Measurements from ENCODE around the gene MAP3K9. TPM values are rescaled to one million over a fixed set of nuclear protein-coding genes. Genes with fewer than 3 reads are reported as not detected.
A peak's percentile ranks its signal among the peaks of the same experiment; 100 is the strongest.

Gene MAP3K9
- total RNA-seq, 1 donor from 2014 or later, result 10.3 TPM

- no peak overlapping the region for H3K4me3 Mint-ChIP-seq
- DNase-seq (ENCODE audit: low read depth, low spot score), result no peak
- no peak for TF ChIP-seq CTCF (conservative IDR thresholded peaks at IDR 0.05)
- peaks cover 22% of the 10 kb centered on the region for H3K27me3 Mint-ChIP-seq (ENCODE audit: low read depth)
- H3K27ac Mint-ChIP-seq (ENCODE audit: unreplicated experiment), result no peak overlapping the region
- H3K4me1 Mint-ChIP-seq, result no peaks in the 10 kb centered on the region
- H3K36me3 Mint-ChIP-seq (ENCODE audit: low read depth), result no peaks in the 10 kb centered on the region
- no peaks in the 10 kb centered on the region for H3K9me3 Mint-ChIP-seq
Measured at GRCh38 chr14:70698288-70698687, 111.0 kb downstream of the MAP3K9 start.

- Mint-ChIP-seq H3K27me3 (ENCODE audit: low read depth) (peaks cover 22% of the 10 kb centered on the region), H3K27ac (ENCODE audit: unreplicated experiment) (no peak overlapping the region), H3K9me3 (no peaks in the 10 kb centered on the region), H3K4me3 (no peak overlapping the region), H3K4me1 (no peaks in the 10 kb centered on the region), H3K36me3 (ENCODE audit: low read depth) (no peaks in the 10 kb centered on the region)
- no peak for DNase-seq (ENCODE audit: low read depth, low spot score)
- TF ChIP-seq CTCF (conservative IDR thresholded peaks at IDR 0.05), result no peak
Measured at GRCh38 chr14:70697701-70698100, 111.6 kb downstream of the MAP3K9 start.

- Mint-ChIP-seq H3K4me3 (no peak overlapping the region), H3K36me3 (ENCODE audit: low read depth) (no peaks in the 10 kb centered on the region)
Measured at GRCh38 chr14:70696026-70696425, 113.3 kb downstream of the MAP3K9 start.

GRCh38 chr14:70692210-70692609, 117.1 kb downstream of the MAP3K9 start:
- Mint-ChIP-seq H3K27ac (ENCODE audit: unreplicated experiment) (no peak overlapping the region), H3K36me3 (ENCODE audit: low read depth) (no peaks in the 10 kb centered on the region), H3K4me3 (no peak overlapping the region), H3K4me1 (no peaks in the 10 kb centered on the region), H3K9me3 (no peaks in the 10 kb centered on the region), H3K27me3 (ENCODE audit: low read depth) (no peaks in the 10 kb centered on the region)
- DNase-seq (ENCODE audit: low read depth, low spot score), result no peak
- TF ChIP-seq CTCF (conservative IDR thresholded peaks at IDR 0.05), result no peak

More at GRCh38 chr14:70696026-70696425, 113.3 kb downstream of the MAP3K9 start:
- H3K27me3 Mint-ChIP-seq (ENCODE audit: low read depth), result peaks cover 11% of the 10 kb centered on the region
- peak overlapping the region; percentile 58 for H3K27ac Mint-ChIP-seq (ENCODE audit: unreplicated experiment)
- no peaks in the 10 kb centered on the region for H3K4me1 Mint-ChIP-seq
- TF ChIP-seq CTCF (conservative IDR thresholded peaks at IDR 0.05), result no peak
- no peaks in the 10 kb centered on the region for H3K9me3 Mint-ChIP-seq
- DNase-seq (ENCODE audit: low read depth, low spot score), result no peak

- H3K27me3 Mint-ChIP-seq (ENCODE audit: low read depth), result peaks cover 6% of the 10 kb centered on the region
- DNase-seq (ENCODE audit: low read depth, low spot score), result no peak
- no peak overlapping the region for H3K27ac Mint-ChIP-seq (ENCODE audit: unreplicated experiment)
- peaks cover 2% of the 10 kb centered on the region for H3K9me3 Mint-ChIP-seq
- no peaks in the 10 kb centered on the region for H3K4me1 Mint-ChIP-seq
- H3K4me3 Mint-ChIP-seq, result no peak overlapping the region
- no peak for TF ChIP-seq CTCF (conservative IDR thresholded peaks at IDR 0.05)
- no peaks in the 10 kb centered on the region for H3K36me3 Mint-ChIP-seq (ENCODE audit: low read depth)
Measured at GRCh38 chr14:70685474-70686197, 123.7 kb downstream of the MAP3K9 start.
